Gastroesophageal sphincter (tissue), 4 donors: ENCODE data around the gene DUSP8. TPM values are rescaled to one million over a fixed set of nuclear protein-coding genes. Genes with fewer than 3 reads are reported as not detected.

ENCODE experiments used
- ATAC-seq: fragments of 150-250 bp; one replicate; pipeline ENCODE4 v1.9.1; 2016; ENCODE audit warnings: mild to moderate bottlenecking, moderate library complexity
- H3K27ac ChIP-seq, 4 donors: fragments of 200-600 bp; sonication (generic) in 3 of 4; 1 replicate in 3 of 4; 2 replicates in 1 of 4; pipeline ENCODE4 v1.5.1; 2016 to 2019
- H3K27me3 ChIP-seq: fragments of 200-600 bp; sonication (generic); one replicate; pipeline ENCODE4 v1.5.1; 2019
- H3K36me3 ChIP-seq, 2 donors: fragments of 200-600 bp; sonication (generic); one replicate each; pipeline ENCODE4 v1.5.1; 2019; ENCODE audit warnings: control low read depth in 1 of 2
- H3K4me1 ChIP-seq, 3 donors: fragments of 200-600 bp; sonication (generic); 1 replicate in 2 of 3; 2 replicates in 1 of 3; pipeline ENCODE4 v1.5.1; 2016 to 2019; ENCODE audit warnings: control low read depth in 2 of 3
- H3K4me3 ChIP-seq, 2 donors: fragments of 200-600 bp; sonication (generic); one replicate each; pipeline ENCODE4 v1.5.1; 2019; ENCODE audit warnings: mild to moderate bottlenecking in 1 of 2, moderate library complexity in 1 of 2
- H3K9me3 ChIP-seq, 3 donors: fragments of 200-600 bp; sonication (generic); one replicate each; pipeline ENCODE4 v1.5.1; 2017 to 2019; ENCODE audit warnings: control low read depth in 2 of 3
- CTCF ChIP-seq, 4 experiments: fragments of 200-600 bp in 2 of 4; fragments of 450-650 bp in 2 of 4; sonication (generic) in 1 of 4; IDR thresholded peaks; one replicate each; pipeline ENCODE4 v1.5.1; 2017 to 2019; ENCODE audit warnings: antibody characterized with exemption in 4 of 4, mild to moderate bottlenecking in 2 of 4, moderate library complexity in 2 of 4
- EP300 ChIP-seq: sonication (generic); formaldehyde crosslinking; IDR thresholded peaks from one replicate; pipeline ENCODE4 v1.6.1; 2017; ENCODE audit warnings: antibody characterized with exemption, mild to moderate bottlenecking
- POLR2A ChIP-seq, 2 donors: fragments of 450-650 bp; IDR thresholded peaks; one replicate each; pipeline ENCODE4 v1.6.1; 2017; ENCODE audit warnings: antibody characterized with exemption in 2 of 2, mild to moderate bottlenecking in 2 of 2, moderate library complexity in 1 of 2
- POLR2AphosphoS5 ChIP-seq: sonication (generic); formaldehyde crosslinking; IDR thresholded peaks from one replicate; pipeline ENCODE4 v1.6.1; 2017; ENCODE audit warnings: antibody characterized with exemption
- WGBS, 2 donors: methylation state at CpG; one replicate each; pipeline ENCODE4 v1.1.5; 2018; ENCODE audit warnings: low coverage in 1 of 2; 5-methylcytosine and 5-hydroxymethylcytosine counted together
- total RNA-seq, 4 donors: library from RNA; depleted of rRNA; stranded (reverse); fragments of >200 nt; gene quantifications; one replicate each; pipeline ENCODE4 v1.1.0, GENCODE V29; 2016

DUSP8 gene
- total RNA-seq, 4 donors from 2014 or later, result 3.3 to 7.8 (median 4.9) TPM

DNA sequence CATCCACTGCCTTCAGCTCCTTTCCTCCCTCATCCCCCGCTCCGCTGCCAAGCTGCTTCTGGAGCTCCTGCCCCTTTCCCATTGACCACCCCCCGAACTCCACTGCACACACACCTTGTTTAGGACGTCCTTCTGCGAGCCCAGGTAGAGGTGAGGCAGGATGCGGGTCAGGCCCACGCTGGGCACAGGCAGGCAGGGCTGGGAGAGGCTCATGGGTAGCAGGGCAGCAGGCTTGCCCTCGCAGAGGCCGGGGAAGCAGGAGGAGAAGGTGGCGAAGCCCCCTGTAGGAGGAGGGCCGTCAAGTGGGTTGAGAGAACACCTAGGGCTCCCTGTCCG is 13.3 kb downstream of the DUSP8 start:
- Histone ChIP-seq H3K4me1 (peaks cover 3 to 61% (median 26%) of the 10 kb centered on the region in 3 donors), H3K27me3 (no peaks in the 10 kb centered on the region), H3K9me3 (no peaks in the 10 kb centered on the region), H3K4me3 (peak overlapping the region in 1 of 2 donors; percentile 31), H3K36me3 (peaks cover 0 to 35% of the 10 kb centered on the region in 2 donors), H3K27ac (peak overlapping the region; percentile 83 to 99 (median 95))
- no CpG with 5 or more reads among the region's 12 CpGs for WGBS, 2 donors
- TF ChIP-seq POLR2AphosphoS5, result no peak
- TF ChIP-seq EP300, result no peak
- no peak for TF ChIP-seq CTCF (IDR thresholded peaks at IDR 0.05)
- no peak for TF ChIP-seq POLR2A (IDR thresholded peaks at IDR 0.05)
- ATAC-seq, result no peak

DNA sequence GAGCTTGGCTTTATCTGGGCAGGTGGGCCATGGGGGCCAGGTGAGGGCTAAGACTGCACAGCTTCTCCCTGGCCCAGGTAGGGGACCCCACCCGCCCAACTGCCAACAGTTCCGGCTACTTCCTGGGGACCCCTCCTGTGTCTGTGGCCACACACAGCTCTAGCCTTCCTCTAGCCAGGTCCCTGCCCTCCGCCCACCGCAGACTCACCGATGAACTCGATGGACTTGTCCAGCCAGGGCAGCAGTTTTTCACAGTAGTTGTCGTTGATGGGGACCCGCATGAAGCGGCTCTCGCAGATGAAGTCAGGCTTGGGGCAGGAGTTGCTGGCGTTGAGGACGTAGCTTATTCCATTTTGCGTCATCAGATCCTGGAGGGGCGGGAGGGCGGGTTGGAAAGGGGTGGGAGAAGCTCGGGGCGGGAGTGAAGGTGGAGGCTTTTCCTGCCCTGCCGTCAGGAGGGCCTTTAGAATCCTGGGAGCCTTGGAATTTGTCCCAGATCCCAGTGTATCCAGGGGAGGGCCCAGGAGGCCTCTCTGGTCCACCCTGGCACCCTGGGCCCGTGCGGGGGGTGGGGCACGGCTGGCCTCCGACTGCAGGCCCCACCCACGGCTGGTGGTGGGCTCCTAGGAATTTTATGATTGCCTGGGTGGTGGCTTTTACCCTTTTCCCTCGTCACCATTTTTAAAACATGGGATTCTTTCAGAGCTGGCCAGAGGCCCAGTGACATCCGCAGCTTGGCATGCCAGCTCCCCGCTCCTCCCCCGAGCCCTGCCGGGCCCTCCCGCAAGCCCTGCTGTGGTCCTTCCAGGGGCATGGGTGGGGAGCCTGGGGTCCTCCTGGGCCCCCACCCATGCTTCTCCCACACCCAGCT is 13.9 kb downstream of the DUSP8 start:
- Histone ChIP-seq H3K27me3 (no peaks in the 10 kb centered on the region), H3K4me3 (peak overlapping the region in 1 of 2 donors; percentile 31), H3K36me3 (peaks cover 0 to 29% of the 10 kb centered on the region in 2 donors), H3K27ac (peak overlapping the region; percentile 83 to 99 (median 95)), H3K4me1 (peaks cover 3 to 58% (median 26%) of the 10 kb centered on the region in 3 donors), H3K9me3 (no peaks in the 10 kb centered on the region)
- peak; percentile 60 for ATAC-seq
- peak; percentile 66 for TF ChIP-seq POLR2AphosphoS5
- no peak for TF ChIP-seq CTCF (IDR thresholded peaks at IDR 0.05)
- 30% methylated on average over 7 of the region's 29 CpGs; no CpG with 5 or more reads in 1 of the 2 donors for WGBS, 2 donors

GRCh38 chr11:1557051-1557884 is 14.8 kb downstream of the DUSP8 start:
- no peak for TF ChIP-seq POLR2A (IDR thresholded peaks at IDR 0.05)
- no peak for TF ChIP-seq CTCF (IDR thresholded peaks at IDR 0.05)
- TF ChIP-seq EP300, result no peak
- no peak for TF ChIP-seq POLR2AphosphoS5
- Histone ChIP-seq H3K4me1 (peaks cover 3 to 66% (median 26%) of the 10 kb centered on the region in 3 donors), H3K27me3 (no peaks in the 10 kb centered on the region), H3K9me3 (no peaks in the 10 kb centered on the region), H3K27ac (peak overlapping the region; percentile 83 to 99 (median 95)), H3K4me3 (peak overlapping the region in 1 of 2 donors; percentile 31), H3K36me3 (peaks cover 0 to 20% of the 10 kb centered on the region in 2 donors)
- ATAC-seq, result no peak
- no CpG with 5 or more reads among the region's 74 CpGs for WGBS, 2 donors

DNA sequence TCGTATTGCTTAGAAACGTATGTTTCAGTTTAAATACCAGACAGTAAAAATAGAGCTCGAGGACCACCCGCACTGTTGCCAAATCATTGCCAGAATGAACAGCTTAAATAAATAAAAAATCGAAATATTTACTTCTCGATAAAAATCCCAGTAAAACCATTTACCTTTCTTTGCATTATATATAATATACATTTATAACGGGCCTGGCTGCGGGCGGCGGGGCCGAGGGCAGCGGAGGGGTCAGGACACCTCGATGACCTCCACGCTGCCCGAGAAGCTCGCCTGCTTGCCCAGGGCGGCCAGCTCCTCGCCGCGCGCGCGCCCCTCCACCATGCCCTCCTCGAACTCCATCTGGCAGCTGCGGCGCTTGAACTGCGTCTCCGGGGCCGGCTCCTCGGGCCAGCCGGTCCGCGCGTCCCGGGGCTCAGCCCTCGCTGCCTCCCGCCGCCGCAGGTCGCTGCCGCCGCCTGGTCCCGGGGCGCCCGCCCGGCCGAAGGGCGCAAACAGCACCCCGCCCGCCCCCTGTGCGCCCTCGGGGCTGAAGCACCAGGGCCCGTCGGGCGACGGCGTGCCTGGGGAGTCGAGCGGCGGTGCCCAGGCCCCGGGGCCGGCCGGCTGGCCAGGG is 15.7 kb downstream of the DUSP8 start:
- H3K4me3 ChIP-seq, result no peak overlapping the region
- 73 to 77% methylated on average over 12 to 14 of the region's 63 CpGs for WGBS, 2 donors
- peak overlapping the region in 2 of 4 donors; percentile 7 to 99 for H3K27ac ChIP-seq
- H3K36me3 ChIP-seq, result peaks cover 0 to 14% of the 10 kb centered on the region in 2 donors
- no peaks in the 10 kb centered on the region for H3K27me3 ChIP-seq
- ATAC-seq, result no peak
- TF ChIP-seq CTCF (IDR thresholded peaks at IDR 0.05), result no peak
- TF ChIP-seq POLR2AphosphoS5, result no peak
- H3K4me1 ChIP-seq, result peaks cover 3 to 68% (median 26%) of the 10 kb centered on the region in 3 donors
- no peaks in the 10 kb centered on the region for H3K9me3 ChIP-seq
